ENCODE data around the gene CCDC171.

GRCh38 chr9:15512889-15513288, 40.0 kb upstream of the CCDC171 start:
- TF ChIP-seq CTCF (IDR thresholded peaks at IDR 0.05; ENCODE audit: low read depth, low read length, missing input control) (no peak), YY1 (IDR thresholded peaks at IDR 0.05) (no peak), JUND (IDR thresholded peaks at IDR 0.05) (no peak), FOXA1 (IDR thresholded peaks at IDR 0.05) (no peak), RAD21 (IDR thresholded peaks at IDR 0.05) (no peak), EGR1 (IDR thresholded peaks at IDR 0.05; ENCODE audit: low read depth in 2 of 2) (no peak), RXRA (IDR thresholded peaks at IDR 0.05) (no peak), GABPA (IDR thresholded peaks at IDR 0.05 in 1 of 2, conservative IDR thresholded peaks at IDR 0.05 in 1 of 2) (no peak), TAF1 (conservative IDR thresholded peaks at IDR 0.05) (no peak)
- TF ChIP-seq, protein P1, sequence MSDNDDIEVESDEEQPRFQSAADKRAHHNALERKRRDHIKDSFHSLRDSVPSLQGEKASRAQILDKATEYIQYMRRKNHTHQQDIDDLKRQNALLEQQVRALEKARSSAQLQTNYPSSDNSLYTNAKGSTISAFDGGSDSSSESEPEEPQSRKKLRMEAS (IDR thresholded peaks at IDR 0.05), result no peak
- TF ChIP-seq, protein P2, sequence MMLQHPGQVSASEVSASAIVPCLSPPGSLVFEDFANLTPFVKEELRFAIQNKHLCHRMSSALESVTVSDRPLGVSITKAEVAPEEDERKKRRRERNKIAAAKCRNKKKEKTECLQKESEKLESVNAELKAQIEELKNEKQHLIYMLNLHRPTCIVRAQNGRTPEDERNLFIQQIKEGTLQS (IDR thresholded peaks at IDR 0.05), result no peak
- TF ChIP-seq, protein P3, sequence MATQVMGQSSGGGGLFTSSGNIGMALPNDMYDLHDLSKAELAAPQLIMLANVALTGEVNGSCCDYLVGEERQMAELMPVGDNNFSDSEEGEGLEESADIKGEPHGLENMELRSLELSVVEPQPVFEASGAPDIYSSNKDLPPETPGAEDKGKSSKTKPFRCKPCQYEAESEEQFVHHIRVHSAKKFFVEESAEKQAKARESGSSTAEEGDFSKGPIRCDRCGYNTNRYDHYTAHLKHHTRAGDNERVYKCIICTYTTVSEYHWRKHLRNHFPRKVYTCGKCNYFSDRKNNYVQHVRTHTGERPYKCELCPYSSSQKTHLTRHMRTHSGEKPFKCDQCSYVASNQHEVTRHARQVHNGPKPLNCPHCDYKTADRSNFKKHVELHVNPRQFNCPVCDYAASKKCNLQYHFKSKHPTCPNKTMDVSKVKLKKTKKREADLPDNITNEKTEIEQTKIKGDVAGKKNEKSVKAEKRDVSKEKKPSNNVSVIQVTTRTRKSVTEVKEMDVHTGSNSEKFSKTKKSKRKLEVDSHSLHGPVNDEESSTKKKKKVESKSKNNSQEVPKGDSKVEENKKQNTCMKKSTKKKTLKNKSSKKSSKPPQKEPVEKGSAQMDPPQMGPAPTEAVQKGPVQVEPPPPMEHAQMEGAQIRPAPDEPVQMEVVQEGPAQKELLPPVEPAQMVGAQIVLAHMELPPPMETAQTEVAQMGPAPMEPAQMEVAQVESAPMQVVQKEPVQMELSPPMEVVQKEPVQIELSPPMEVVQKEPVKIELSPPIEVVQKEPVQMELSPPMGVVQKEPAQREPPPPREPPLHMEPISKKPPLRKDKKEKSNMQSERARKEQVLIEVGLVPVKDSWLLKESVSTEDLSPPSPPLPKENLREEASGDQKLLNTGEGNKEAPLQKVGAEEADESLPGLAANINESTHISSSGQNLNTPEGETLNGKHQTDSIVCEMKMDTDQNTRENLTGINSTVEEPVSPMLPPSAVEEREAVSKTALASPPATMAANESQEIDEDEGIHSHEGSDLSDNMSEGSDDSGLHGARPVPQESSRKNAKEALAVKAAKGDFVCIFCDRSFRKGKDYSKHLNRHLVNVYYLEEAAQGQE (IDR thresholded peaks at IDR 0.05), result no peak

Data from liver (tissue), 3 donors.